ENCODE measurements around the gene MYMX. TPM values are rescaled to one million over a fixed set of nuclear protein-coding genes. Genes with fewer than 3 reads are reported as not detected.
A peak's percentile ranks its signal among the peaks of the same experiment; 100 is the strongest.

The MYMX gene
- total and polyA plus RNA-seq, 2 of the 13 experiments (the other 11 are each of a cell fraction or from before 2014, with no cell fraction given): not detected

DNA sequence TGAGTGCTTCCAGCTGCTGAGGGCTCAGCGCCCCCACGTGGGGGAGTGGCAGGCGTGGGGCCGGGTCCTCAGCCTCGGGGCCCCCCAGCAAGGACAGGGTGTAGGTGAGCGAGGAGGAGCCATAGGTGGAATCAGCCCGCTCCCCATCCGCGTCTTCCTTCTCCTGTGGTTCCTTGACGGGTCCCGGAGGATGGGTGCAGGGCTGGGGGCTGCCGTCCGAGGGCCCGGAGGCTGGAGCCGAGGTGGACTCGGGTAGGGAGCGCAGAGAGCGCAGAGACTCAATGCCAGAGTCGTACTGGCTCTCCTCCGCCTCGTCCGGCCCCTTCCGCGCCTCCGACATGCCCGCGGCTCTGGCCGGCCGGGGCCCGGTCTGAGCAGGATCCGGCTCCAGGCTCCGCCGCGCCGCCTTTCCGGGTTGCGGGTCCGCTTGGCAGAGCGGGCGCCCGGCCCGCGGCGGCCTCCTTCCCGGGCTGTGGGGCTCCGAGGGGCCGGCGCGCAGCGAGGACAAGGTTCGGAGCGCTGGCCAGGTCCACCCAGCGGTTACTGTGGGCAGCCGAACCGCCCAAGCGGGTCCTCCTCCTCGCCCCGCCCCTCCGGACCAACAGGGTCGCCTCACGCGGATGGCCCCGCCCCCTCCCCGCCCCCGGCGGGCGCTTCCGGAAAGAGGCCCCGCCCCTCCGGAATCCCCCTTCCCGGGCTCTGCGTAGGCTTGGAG, 48.4 kb downstream of the MYMX start, which contains the start of gene NFKBIE (continued):
- TF ChIP-seq ZBED4 (CRISPR knock-in tag; IDR thresholded peaks at IDR 0.05; ENCODE audit: borderline replicate concordance): peak; percentile 98
- TF ChIP-seq, protein P1, sequence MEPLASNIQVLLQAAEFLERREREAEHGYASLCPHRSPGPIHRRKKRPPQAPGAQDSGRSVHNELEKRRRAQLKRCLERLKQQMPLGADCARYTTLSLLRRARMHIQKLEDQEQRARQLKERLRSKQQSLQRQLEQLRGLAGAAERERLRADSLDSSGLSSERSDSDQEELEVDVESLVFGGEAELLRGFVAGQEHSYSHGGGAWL (CRISPR knock-in tag; IDR thresholded peaks at IDR 0.05): peak; percentile 78; the same call in 1 of the 2 replicates
- TF ChIP-seq ZNF589 (CRISPR knock-in tag; conservative IDR thresholded peaks at IDR 0.05): no peak
- no peak; the same call in 1 of the 2 replicates for TF ChIP-seq ARID2 (CRISPR knock-in tag; IDR thresholded peaks at IDR 0.05; ENCODE audit: borderline replicate concordance)
- peak; percentile 56; the same call in 1 of the 2 replicates for TF ChIP-seq GATAD2A (CRISPR knock-in tag; IDR thresholded peaks at IDR 0.05)
- TF ChIP-seq ZNF577 (CRISPR knock-in tag; IDR thresholded peaks at IDR 0.05; ENCODE audit: borderline replicate concordance, low read depth): no peak
- peak; percentile 23; the same call in 1 of the 2 replicates for TF ChIP-seq ZNF792 (CRISPR knock-in tag; IDR thresholded peaks at IDR 0.05)
- no peak for TF ChIP-seq NR2C2 (CRISPR knock-in tag; IDR thresholded peaks at IDR 0.05; ENCODE audit: borderline replicate concordance)
- TF ChIP-seq NCOA1 (CRISPR knock-in tag; IDR thresholded peaks at IDR 0.05): no peak
- TF ChIP-seq, protein P2, sequence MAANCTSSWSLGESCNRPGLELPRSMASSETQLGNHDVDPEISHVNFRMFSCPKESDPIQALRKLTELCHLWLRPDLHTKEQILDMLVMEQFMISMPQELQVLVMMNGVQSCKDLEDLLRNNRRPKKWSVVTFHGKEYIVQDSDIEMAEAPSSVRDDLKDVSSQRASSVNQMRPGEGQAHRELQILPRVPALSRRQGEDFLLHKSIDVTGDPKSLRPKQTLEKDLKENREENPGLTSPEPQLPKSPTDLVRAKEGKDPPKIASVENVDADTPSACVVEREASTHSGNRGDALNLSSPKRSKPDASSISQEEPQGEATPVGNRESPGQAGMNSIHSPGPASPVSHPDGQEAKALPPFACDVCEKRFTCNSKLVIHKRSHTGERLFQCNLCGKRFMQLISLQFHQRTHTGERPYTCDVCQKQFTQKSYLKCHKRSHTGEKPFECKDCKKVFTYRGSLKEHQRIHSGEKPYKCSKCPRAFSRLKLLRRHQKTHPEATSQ (CRISPR knock-in tag; IDR thresholded peaks at IDR 0.05; ENCODE audit: borderline replicate concordance): 0 out of 2 replicates have a peak, but pooled peaks have one; percentile 51
- no peak for TF ChIP-seq CEBPG (CRISPR knock-in tag; IDR thresholded peaks at IDR 0.05)
- no peak for TF ChIP-seq MAFG (CRISPR knock-in tag; IDR thresholded peaks at IDR 0.05)
- peak; percentile 89; the same call in 1 of the 2 replicates for TF ChIP-seq ZNF776 (CRISPR knock-in tag; IDR thresholded peaks at IDR 0.05)
- peak; percentile 59; the same call in 1 of the 2 replicates for TF ChIP-seq ZNF768 (CRISPR knock-in tag; IDR thresholded peaks at IDR 0.05)
- peak; percentile 46 for TF ChIP-seq KDM3A (CRISPR knock-in tag; IDR thresholded peaks at IDR 0.05; ENCODE audit: low read depth)
- TF ChIP-seq FOXA3 (CRISPR knock-in tag; IDR thresholded peaks at IDR 0.05): peak; percentile 15; the same call in 1 of the 2 replicates
- peak; percentile 62; the same call in 1 of the 2 replicates for TF ChIP-seq ZMYM2 (CRISPR knock-in tag; IDR thresholded peaks at IDR 0.05)
- 0 out of 2 replicates have a peak, but pooled peaks have one; percentile 44 for TF ChIP-seq ZNF713 (CRISPR knock-in tag; IDR thresholded peaks at IDR 0.05)
- 0 out of 2 replicates have a peak, but pooled peaks have one; percentile 53 for TF ChIP-seq CCDC6 (CRISPR knock-in tag; IDR thresholded peaks at IDR 0.05)
- TF ChIP-seq ZNF468 (CRISPR knock-in tag; IDR thresholded peaks at IDR 0.05): no peak; the same call in 1 of the 2 replicates
- TF ChIP-seq TMF1 (CRISPR knock-in tag; IDR thresholded peaks at IDR 0.05; ENCODE audit: low read depth): peak; percentile 87
- TF ChIP-seq ZNF570 (CRISPR knock-in tag; IDR thresholded peaks at IDR 0.05; ENCODE audit: borderline replicate concordance): no peak
- peak; percentile 52; the same call in 1 of the 2 replicates for TF ChIP-seq CC2D1A (CRISPR knock-in tag; IDR thresholded peaks at IDR 0.05)
- TF ChIP-seq PBX2 (CRISPR knock-in tag; IDR thresholded peaks at IDR 0.05): no peak
- TF ChIP-seq SMAD9 (CRISPR knock-in tag; IDR thresholded peaks at IDR 0.05): 0 out of 2 replicates have a peak, but pooled peaks have one; percentile 84
